Activated naive CD4-positive, alpha-beta T cell treated with anti-CD3 and anti-CD28 coated beads, Interleukin-2, amount 50 U/mL, for 24 hours (primary cell): Measurements from ENCODE around the gene LARGE1.

Experiments used
- H3K27ac Mint-ChIP-seq: one replicate; pipeline ENCODE4 v1.8.0; 2021; ENCODE audit warnings: mild to moderate bottlenecking, mixed read lengths
- H3K27me3 Mint-ChIP-seq: one replicate; pipeline ENCODE4 v1.8.0; 2021; ENCODE audit warnings: mixed read lengths
- H3K36me3 Mint-ChIP-seq: one replicate; pipeline ENCODE4 v1.8.0; 2021; ENCODE audit warnings: mixed read lengths
- H3K4me1 Mint-ChIP-seq: one replicate; pipeline ENCODE4 v1.8.0; 2021; ENCODE audit warnings: mixed read lengths
- H3K4me3 Mint-ChIP-seq: one replicate; pipeline ENCODE4 v1.8.0; 2021; ENCODE audit warnings: mild to moderate bottlenecking, mixed read lengths
- H3K9me3 Mint-ChIP-seq: one replicate; pipeline ENCODE4 v1.8.0; 2021; ENCODE audit warnings: mixed read lengths

Gene LARGE1

GRCh38 chr22:33776491-33776890, 143.8 kb downstream of the LARGE1 start:
- H3K27ac Mint-ChIP-seq = no peak overlapping the region
- H3K9me3 Mint-ChIP-seq = no peaks in the 10 kb centered on the region
- no peaks in the 10 kb centered on the region for H3K4me1 Mint-ChIP-seq
- H3K36me3 Mint-ChIP-seq = no peaks in the 10 kb centered on the region
- H3K27me3 Mint-ChIP-seq = peaks cover 1% of the 10 kb centered on the region
- H3K4me3 Mint-ChIP-seq = no peak overlapping the region

- Mint-ChIP-seq H3K4me1 (no peaks in the 10 kb centered on the region), H3K9me3 (no peaks in the 10 kb centered on the region), H3K27me3 (peaks cover 1% of the 10 kb centered on the region), H3K36me3 (no peaks in the 10 kb centered on the region), H3K4me3 (no peak overlapping the region), H3K27ac (no peak overlapping the region)
These were observed 145.5 kb downstream of the LARGE1 start for GRCh38 chr22:33774781-33775180.

GRCh38 chr22:33772745-33773144, 147.5 kb downstream of the LARGE1 start:
- Mint-ChIP-seq H3K4me3 (no peak overlapping the region), H3K36me3 (no peaks in the 10 kb centered on the region), H3K4me1 (no peaks in the 10 kb centered on the region), H3K27ac (no peak overlapping the region), H3K9me3 (no peaks in the 10 kb centered on the region), H3K27me3 (no peaks in the 10 kb centered on the region)

- no peaks in the 10 kb centered on the region for H3K4me1 Mint-ChIP-seq
- no peaks in the 10 kb centered on the region for H3K9me3 Mint-ChIP-seq
- no peak overlapping the region for H3K4me3 Mint-ChIP-seq
- no peaks in the 10 kb centered on the region for H3K27me3 Mint-ChIP-seq
- no peak overlapping the region for H3K27ac Mint-ChIP-seq
- H3K36me3 Mint-ChIP-seq = no peaks in the 10 kb centered on the region
These were observed 149.1 kb downstream of the LARGE1 start for GRCh38 chr22:33771136-33771535.

- H3K27ac Mint-ChIP-seq = no peak overlapping the region
- no peaks in the 10 kb centered on the region for H3K36me3 Mint-ChIP-seq
- no peaks in the 10 kb centered on the region for H3K4me1 Mint-ChIP-seq
- no peaks in the 10 kb centered on the region for H3K27me3 Mint-ChIP-seq
- no peak overlapping the region for H3K4me3 Mint-ChIP-seq
- no peaks in the 10 kb centered on the region for H3K9me3 Mint-ChIP-seq
These were observed 149.6 kb downstream of the LARGE1 start for GRCh38 chr22:33770723-33771122.

GRCh38 chr22:33766091-33766490, 154.2 kb downstream of the LARGE1 start:
- no peaks in the 10 kb centered on the region for H3K4me1 Mint-ChIP-seq
- peaks cover 4% of the 10 kb centered on the region for H3K9me3 Mint-ChIP-seq
- H3K36me3 Mint-ChIP-seq = peaks cover 1% of the 10 kb centered on the region
- no peaks in the 10 kb centered on the region for H3K27me3 Mint-ChIP-seq
- no peak overlapping the region for H3K4me3 Mint-ChIP-seq
- H3K27ac Mint-ChIP-seq = no peak overlapping the region

- no peaks in the 10 kb centered on the region for H3K4me1 Mint-ChIP-seq
- no peak overlapping the region for H3K27ac Mint-ChIP-seq
- H3K4me3 Mint-ChIP-seq = no peak overlapping the region
- H3K27me3 Mint-ChIP-seq = no peaks in the 10 kb centered on the region
- peaks cover 5% of the 10 kb centered on the region for H3K9me3 Mint-ChIP-seq
- H3K36me3 Mint-ChIP-seq = peaks cover 1% of the 10 kb centered on the region
These were observed 161.3 kb downstream of the LARGE1 start for GRCh38 chr22:33758961-33759360.

GRCh38 chr22:33757802-33758483, 162.3 kb downstream of the LARGE1 start:
- Mint-ChIP-seq H3K36me3 (peaks cover 1% of the 10 kb centered on the region), H3K27me3 (no peaks in the 10 kb centered on the region), H3K4me1 (no peaks in the 10 kb centered on the region), H3K27ac (no peak overlapping the region), H3K9me3 (peaks cover 5% of the 10 kb centered on the region), H3K4me3 (no peak overlapping the region)

GRCh38 chr22:33757041-33757801, 163.1 kb downstream of the LARGE1 start:
- Mint-ChIP-seq H3K27ac (no peak overlapping the region), H3K4me3 (no peak overlapping the region), H3K36me3 (peaks cover 1% of the 10 kb centered on the region), H3K9me3 (peaks cover 5% of the 10 kb centered on the region), H3K4me1 (no peaks in the 10 kb centered on the region), H3K27me3 (no peaks in the 10 kb centered on the region)

GRCh38 chr22:33756508-33756949, 163.7 kb downstream of the LARGE1 start:
- Mint-ChIP-seq H3K36me3 (peaks cover 1% of the 10 kb centered on the region), H3K9me3 (peaks cover 5% of the 10 kb centered on the region), H3K4me3 (no peak overlapping the region), H3K4me1 (no peaks in the 10 kb centered on the region), H3K27me3 (no peaks in the 10 kb centered on the region), H3K27ac (no peak overlapping the region)

GRCh38 chr22:33748714-33749113, 171.6 kb downstream of the LARGE1 start:
- Mint-ChIP-seq H3K9me3 (peaks cover 5% of the 10 kb centered on the region), H3K27me3 (no peaks in the 10 kb centered on the region), H3K4me1 (no peaks in the 10 kb centered on the region), H3K4me3 (no peak overlapping the region), H3K36me3 (no peaks in the 10 kb centered on the region), H3K27ac (no peak overlapping the region)

GRCh38 chr22:33747576-33748180, 172.6 kb downstream of the LARGE1 start:
- no peak overlapping the region for H3K27ac Mint-ChIP-seq
- H3K27me3 Mint-ChIP-seq = no peaks in the 10 kb centered on the region
- H3K4me3 Mint-ChIP-seq = no peak overlapping the region
- peaks cover 11% of the 10 kb centered on the region for H3K9me3 Mint-ChIP-seq
- H3K36me3 Mint-ChIP-seq = no peaks in the 10 kb centered on the region
- H3K4me1 Mint-ChIP-seq = no peaks in the 10 kb centered on the region

- no peak overlapping the region for H3K27ac Mint-ChIP-seq
- no peaks in the 10 kb centered on the region for H3K4me1 Mint-ChIP-seq
These were observed 173.2 kb downstream of the LARGE1 start for GRCh38 chr22:33747029-33747428.

GRCh38 chr22:33746501-33746928, 173.8 kb downstream of the LARGE1 start:
- Mint-ChIP-seq H3K36me3 (no peaks in the 10 kb centered on the region), H3K4me3 (no peak overlapping the region), H3K4me1 (no peaks in the 10 kb centered on the region), H3K27me3 (no peaks in the 10 kb centered on the region), H3K9me3 (peaks cover 11% of the 10 kb centered on the region), H3K27ac (no peak overlapping the region)

More at GRCh38 chr22:33747029-33747428, 173.2 kb downstream of the LARGE1 start:
- H3K36me3 Mint-ChIP-seq = no peaks in the 10 kb centered on the region
- H3K9me3 Mint-ChIP-seq = peaks cover 11% of the 10 kb centered on the region
- no peak overlapping the region for H3K4me3 Mint-ChIP-seq
- no peaks in the 10 kb centered on the region for H3K27me3 Mint-ChIP-seq

- peaks cover 11% of the 10 kb centered on the region for H3K9me3 Mint-ChIP-seq
- no peaks in the 10 kb centered on the region for H3K4me1 Mint-ChIP-seq
- no peaks in the 10 kb centered on the region for H3K27me3 Mint-ChIP-seq
- no peak overlapping the region for H3K27ac Mint-ChIP-seq
- no peak overlapping the region for H3K4me3 Mint-ChIP-seq
- H3K36me3 Mint-ChIP-seq = no peaks in the 10 kb centered on the region
These were observed 174.8 kb downstream of the LARGE1 start for GRCh38 chr22:33745501-33745900.

- Mint-ChIP-seq H3K9me3 (peaks cover 6% of the 10 kb centered on the region), H3K27me3 (no peaks in the 10 kb centered on the region), H3K4me1 (no peaks in the 10 kb centered on the region), H3K27ac (no peak overlapping the region), H3K4me3 (no peak overlapping the region), H3K36me3 (no peaks in the 10 kb centered on the region)
These were observed 176.5 kb downstream of the LARGE1 start for GRCh38 chr22:33743756-33744155.
